IPS DF 4.7 (cell line): ENCODE data around the gene SIK3.

Source experiments
- DNase-seq: peaks from one replicate; pipeline ENCODE4 v3.0.0-alpha.2; 2013; ENCODE audit warnings: low spot score; ENCODE audit errors: extremely low read depth

SIK3 gene

DNA sequence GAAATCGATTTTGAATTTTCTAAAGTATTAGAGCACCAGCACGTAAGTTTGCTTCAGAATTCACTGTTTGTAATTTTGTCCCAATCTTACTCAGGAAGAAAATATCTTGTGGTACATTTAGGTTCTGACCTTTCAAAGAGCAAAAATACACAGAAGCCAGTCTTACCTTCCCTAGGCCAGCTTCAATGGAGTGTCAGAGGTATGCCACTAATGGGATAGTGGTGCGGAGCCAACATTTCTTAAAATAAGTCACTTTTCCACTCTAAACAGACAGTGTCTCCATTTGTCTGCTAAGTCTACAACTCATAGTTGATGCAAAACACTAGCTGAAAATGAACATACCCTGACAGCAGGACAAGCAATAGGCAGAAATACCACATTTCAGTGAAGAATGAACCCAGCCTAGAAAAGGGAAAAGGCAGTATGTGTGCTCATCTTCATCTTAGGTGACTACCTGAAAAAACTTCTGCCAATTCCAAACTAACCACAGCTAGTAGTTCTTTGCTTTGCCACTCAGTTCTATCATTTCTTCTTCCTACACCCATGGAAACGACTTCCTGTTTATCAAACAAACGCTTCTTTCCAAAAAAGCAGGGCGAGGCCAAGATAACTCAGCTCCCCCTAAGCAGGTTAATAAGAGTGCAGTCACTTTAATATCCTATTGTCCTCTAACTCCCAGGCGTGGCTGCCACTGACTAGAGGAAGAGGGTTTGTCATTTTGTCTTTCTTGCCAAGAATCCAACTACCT is 166.8 kb downstream of the SIK3 start:
- DNase-seq, result no peak

DNA sequence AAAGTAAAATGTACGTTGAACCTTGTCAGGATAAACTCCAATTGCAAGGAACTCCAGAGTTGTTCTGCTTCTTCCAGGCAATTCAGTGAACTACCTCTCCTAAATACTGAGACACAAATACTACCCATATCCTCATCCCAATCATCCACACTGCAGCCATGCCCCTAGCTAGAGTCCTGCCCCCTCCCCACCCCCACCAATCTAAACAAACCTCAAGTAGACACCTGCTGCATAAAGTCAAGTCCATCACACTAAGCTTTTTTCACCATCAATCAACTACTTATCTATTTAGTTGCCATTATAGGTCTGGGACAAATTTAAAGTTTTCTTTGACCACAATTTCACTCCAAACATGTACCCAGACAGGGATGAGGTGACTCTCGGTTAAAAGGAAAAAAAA is 167.6 kb downstream of the SIK3 start:
- DNase-seq, result no peak

DNA sequence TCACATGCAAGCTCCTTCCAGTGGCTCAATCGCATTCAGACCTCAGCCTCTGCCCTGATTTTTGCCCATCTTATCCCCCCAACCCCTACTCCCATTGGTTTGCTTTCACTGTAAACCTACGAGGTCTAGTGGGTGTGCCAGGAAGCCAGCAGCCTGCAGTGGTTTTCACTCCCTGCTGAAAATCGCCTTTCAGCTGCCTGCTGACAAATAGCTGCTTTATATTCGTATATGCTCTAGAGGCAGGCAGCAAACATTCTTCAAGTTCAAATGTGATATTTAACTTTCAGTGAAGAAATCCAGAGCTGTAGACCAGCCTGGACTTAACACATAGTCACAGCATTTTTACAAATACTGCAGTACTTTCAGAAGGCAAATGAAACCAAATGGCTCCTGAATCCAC is 168.1 kb downstream of the SIK3 start:
- DNase-seq, result no peak

DNA sequence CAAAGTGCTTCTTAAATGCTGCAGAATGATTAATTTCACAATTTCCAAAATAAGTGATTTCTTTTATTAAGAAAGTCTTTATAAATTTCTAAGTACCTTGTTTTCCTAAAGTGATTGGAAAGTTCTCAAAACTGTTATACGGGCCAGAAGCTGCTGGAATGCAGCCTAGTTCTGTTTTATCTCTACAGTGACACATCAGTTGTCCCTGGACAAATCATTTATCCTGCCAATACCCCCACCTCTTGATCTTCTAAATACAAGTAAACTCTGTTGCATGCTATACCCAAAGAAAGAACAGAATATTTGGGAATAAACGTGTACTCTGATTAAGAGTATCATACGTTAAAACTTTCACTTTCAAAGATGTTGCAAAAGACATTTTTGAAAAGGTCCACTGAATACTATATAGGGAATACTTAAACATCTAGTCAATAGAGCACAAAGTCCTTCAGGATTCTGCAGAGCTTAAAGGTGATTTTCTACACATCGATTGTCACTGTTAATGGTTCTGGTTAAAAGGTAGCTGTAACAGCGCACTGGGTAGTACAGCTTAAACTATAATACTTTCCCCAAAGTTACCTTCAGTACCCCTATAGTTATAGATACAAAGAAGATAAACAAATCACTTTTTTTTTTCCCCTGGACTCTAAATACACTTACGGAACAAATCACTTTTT is 168.7 kb downstream of the SIK3 start:
- no peak for DNase-seq

DNA sequence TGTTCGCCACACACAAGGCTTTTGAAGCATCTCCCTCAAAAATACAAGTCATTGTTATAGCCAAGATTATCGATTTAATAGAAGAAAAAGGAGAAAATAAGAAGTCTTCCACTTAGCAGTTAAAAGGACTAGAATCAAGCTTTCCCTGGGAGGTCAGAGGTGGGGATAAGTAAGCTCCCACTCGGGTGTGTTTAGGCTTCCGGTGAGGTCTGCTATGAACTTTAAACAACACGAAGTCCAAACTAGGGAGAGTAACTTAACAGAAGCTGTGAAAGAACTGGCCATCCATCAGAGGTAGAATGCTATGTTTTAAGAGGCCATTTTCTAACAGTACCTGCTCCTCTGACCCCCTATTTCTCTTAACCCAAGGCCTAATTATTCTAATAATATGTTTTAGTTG is 169.4 kb downstream of the SIK3 start:
- DNase-seq, result no peak

DNA sequence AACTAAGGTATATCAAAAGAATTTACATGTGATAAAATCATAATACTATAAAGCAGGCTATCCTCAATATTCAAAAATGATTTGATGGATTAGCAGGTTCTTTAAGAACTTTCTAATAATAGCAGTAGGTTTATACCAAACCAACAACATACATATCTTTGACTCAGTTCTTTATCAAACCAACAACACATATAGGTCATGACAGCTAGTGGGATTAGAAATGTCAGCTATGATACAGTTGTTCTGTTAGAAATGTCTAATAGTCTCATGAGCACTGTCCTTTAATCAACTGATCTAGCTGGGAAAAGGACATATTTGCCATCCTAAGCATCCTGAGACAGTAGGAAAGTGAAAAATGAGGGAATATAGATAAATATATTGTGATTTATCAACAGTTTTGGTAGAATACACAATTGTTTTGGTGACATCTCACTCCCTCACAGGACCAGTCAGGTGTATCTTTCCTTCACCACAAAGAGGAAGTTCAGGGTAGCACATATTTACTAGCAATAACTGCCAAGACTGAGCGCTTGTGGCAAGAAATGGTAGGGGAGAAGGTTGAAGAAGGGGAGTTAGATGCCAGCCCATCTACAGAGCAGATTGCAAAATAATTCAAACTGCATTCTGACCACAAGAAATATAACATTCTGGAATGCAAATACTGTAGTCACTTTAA is 170.0 kb downstream of the SIK3 start:
- DNase-seq, result no peak

DNA sequence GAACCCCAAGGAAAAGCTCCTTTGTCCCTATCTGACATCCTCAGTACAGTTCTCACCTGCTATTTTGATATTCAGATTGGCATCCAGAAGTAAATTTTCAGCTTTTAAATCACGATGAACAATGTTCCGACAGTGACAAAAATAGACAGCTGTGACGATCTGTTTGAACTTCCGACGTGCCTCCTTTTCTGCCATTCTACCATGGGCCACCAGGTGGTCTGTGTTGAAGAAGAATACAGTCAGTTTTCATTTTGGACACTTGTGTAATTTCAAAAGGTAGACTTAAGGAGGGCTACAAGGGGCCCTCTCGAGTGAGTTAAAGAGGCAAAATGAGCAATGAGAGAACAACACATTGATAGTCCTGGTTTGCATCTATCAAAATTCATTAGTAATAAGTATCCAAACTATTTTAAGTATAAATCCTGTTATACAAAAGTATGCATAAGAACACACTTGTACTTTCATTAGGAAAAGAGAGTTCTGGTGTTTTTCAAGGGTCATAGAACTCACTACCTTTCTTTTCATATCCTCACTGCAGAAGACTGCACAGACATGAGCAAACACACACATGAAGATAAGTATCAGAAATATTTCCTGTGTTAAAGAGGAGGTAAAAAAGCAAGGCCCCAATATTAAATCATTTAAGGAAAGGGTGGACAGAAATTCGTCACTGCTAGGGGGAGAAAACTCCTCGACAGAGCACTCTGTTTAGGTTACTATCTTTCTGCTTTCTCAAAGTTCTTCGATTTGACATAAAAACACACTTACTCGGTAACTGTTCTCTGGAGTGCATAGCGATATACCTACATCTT is 170.9 kb downstream of the SIK3 start:
- no peak for DNase-seq

DNA sequence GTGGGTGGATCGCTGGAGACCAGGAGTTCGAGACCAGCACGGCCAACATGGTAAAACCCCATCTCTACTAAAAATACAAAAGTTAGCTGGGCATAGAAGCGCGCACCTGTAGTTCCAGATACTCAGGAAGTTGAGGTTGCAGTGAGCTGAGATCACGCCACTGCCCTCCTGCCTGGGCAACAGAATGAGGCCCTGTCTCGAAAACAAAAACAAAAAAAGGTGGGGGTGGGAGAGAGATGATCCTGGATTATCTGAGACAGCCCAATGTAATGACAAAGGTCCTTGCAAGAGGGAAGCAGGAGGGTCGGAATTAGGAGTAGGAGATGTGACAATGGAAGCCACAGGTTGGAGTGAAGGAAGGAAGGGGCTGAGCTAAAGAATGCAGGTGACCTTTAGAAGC is 173.2 kb downstream of the SIK3 start:
- no peak for DNase-seq

DNA sequence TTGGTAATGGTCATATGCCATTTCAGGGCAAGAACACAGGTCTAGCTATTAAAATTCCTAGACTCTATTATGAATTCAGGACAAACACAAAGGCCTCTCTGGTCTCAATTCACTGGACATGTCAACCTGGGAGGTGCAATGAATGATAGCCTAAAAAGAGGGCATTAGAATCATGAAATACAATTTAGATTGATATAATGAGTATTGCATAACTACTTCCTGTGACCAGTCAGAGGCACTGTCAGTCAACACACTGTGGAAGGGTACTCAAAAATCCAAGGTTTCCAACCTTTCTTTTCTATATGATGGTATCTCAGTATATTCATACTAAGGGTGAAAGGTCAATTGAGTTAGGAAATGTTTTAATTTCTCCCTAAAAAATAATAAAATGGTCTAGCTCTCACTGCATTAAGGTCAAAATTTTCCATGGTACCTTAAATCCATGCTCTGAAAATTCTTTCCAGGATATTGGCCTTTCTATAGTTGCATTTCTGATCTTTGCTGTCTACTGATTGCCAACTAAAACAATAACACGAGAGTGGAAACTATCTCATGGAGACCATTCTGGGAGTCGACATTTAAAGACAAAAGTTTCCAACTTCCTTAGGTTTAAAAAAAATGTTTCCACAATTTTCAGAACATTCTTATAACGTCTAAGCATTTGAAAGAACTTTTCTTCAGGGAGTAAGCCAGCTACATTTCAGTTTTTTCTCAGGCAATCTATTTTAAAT is 179.1 kb downstream of the SIK3 start:
- no peak for DNase-seq

DNA sequence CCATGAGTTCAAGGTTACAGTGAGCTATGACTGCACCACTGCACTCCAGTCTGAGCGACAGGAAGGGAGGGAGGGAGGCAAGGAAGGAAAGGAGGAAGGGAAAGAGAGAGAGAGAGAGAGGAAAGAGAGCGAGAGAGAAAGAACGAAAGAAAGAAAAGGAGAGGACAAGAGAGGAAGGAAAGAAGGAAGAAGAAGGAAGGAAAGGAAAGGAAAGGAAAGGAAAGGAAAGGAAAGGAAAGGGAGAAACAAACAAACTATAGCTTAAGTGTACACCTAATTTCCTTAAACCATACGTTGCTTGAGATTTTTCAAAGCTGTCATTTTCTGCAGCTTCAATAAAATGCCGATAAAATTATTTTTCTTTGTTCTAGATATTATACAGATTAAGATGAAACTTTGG is 180.6 kb downstream of the SIK3 start:
- no peak for DNase-seq

DNA sequence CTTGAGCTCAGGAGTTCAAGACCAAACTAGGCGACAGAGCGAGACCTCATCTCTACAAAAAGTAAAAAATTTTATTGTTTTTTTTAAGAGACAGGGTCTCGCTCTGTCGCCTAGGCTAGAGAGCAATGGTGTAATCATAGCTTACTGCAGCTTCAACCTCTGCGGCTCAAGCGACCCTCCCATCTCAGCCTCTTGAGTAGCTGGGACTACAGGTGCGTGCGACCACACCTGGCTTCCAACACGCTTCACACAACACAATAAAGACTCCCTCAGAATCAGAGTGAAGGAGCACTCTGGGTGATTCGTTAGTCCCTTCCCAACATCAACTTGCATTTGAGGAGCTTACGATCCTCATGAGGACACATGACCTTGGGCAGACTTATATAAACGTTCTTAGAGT is 181.3 kb downstream of the SIK3 start:
- no peak for DNase-seq

DNA sequence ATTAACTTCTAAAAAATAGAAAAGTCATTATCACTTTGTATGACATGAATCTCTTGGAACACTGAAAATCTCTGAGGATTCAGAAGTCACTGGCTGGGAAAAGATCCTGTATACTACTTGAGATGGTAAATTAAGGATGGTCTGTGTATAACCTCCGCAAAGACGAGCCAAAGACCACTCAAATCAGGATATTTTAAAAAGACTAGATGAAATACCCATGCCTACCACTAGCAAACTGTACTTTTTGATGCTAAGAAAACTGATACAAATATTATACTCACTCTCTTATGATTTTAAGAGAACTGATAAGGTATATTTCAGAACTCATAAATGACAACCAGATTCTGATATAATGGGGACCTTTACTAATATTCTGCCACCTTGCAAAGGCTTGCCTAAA is 182.2 kb downstream of the SIK3 start:
- DNase-seq, result no peak

DNA sequence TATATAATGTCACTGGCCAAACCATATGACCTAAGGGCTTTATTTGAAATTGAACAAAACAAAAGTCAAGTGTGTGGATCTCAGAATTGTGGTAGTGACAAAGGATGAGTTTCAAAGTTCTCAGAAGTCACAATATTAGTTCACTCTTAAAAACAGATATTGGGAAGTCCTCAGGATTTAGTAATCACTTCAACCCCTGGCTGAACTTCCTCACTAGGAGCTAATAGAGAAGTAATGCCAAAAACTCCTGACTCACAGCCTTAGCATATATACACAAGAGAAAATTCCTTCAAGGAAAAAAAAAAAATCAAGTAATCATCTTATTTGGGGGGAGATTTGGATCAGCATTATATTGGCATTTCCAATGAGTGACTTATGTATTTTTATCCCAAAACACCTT is 185.2 kb downstream of the SIK3 start:
- no peak for DNase-seq

DNA sequence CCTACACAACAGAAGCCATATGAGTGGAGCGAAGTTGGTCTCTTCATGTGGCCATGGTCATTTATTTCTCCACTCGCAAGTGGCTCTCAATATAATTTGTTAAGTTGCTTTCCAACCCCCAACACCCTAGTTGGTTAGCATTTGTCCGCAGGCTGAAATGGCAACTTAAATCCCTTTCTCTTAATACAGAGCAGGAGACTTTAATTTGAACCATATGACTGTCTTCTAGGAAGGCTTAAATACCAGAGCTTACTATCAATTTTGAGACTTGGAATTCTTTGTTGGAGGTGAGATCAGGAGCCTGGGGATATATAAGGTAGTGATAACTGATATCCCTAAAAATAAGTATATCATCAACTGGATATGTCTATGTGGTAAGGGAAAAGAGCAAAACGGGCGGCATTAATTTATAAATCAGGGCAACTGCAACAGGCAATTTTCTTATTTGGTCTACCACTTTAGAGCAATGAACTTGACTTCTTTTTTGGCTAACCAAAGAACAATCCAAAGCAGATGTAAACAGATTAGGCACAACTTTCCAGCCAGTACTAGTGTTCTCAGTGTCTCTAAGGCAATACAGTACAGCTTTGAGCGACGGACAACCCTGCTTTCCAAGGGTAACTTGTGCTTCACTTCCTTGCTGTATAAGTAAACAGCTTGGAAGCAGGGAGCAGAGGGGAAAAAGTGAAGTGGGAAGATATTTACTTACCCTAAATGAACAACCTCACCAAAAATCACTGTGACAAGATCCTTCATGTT is 186.1 kb downstream of the SIK3 start:
- DNase-seq, result no peak

DNA sequence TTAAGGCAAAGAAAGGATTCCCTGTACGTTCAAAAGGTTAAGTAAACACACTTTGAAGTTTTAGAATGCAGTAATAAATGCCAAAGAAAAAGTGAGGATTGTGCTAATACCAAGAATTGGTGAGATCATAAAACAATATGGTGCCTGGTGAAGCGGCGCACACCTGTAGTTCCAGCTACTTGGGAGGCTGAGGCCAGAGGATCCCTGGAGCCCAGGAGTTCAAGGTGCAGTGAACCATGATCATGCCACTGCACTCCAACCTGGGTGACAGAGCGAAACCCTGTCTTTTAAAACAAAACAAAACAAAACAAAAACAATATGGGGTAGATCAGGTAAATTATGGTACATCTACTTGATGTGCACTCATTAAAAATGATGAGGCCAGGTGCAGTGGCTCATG is 187.4 kb downstream of the SIK3 start:
- DNase-seq, result no peak

DNA sequence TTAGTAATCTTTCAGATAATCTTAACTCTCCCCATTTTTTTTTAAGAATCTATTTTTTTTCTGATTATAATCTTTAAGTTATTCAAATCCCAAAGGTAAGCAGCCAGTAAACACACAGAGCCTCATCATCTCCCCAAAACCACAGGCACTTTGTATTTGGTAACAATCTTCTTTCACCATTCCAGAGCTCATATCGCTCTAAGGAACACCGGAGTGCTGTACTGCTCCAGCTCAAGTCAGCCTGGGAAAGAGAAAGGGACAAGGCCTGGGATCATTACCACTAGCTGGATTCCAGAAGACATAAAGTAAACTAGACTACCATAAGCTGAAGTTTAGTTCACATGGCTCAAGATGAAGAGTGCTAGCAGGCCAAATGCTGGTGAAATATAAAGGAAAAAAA is 187.8 kb downstream of the SIK3 start:
- DNase-seq, result no peak

DNA sequence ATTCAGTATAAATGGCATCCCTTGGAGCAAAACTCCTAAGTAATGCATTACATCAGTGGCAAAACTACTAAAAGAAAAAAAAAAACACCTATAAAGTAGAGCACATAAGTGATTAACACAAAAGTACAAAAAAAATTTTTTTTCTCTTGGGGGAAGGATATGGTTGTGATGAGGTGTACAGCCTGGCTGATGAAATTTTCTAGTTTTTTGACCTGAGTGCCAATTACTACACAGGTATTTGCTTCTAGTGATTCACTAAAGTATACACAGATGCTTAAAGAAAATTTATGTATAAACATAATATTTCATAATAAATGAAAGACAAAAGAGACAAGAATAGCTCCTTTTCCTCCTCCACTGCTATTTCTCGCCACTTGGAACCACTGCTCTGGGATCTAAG is 189.0 kb downstream of the SIK3 start:
- no peak for DNase-seq

DNA sequence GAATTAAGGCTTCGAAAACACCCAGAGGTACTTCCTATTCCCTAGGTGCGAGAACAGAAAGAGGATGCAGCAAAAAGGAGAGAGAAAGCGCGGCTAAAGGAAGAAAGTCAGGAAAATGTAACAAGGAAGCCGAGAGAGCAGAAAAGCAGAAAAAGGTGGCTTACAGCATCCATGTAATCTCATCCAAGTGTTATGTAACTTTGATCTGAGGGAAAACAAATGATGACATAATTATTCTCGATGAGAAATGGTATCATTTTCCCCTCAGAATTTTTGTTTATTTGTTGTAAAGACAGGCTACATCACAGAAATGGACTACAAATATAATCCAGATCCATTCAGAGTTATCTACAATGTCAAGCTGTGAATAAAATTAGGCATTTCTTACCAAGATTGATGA is 191.7 kb downstream of the SIK3 start:
- no peak for DNase-seq

DNA sequence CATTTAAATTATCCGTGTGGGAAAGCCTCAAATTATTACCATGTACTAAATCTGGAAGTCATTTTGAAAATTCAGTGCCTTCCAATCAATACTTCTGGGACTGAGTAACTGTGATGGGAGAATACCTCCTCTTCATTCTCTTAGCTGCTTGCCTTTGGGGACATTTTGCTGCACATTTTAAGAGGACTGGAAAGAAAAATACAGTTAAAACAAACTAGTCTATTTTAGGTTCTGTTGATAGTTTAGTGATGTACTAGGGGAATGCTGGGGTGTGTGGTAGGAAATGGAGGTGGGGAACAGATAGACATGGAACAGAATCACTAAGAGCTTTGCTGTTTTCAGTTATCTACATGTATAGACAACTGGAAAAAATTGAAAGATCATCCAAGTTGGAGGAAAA is 195.1 kb downstream of the SIK3 start:
- DNase-seq, result no peak

DNA sequence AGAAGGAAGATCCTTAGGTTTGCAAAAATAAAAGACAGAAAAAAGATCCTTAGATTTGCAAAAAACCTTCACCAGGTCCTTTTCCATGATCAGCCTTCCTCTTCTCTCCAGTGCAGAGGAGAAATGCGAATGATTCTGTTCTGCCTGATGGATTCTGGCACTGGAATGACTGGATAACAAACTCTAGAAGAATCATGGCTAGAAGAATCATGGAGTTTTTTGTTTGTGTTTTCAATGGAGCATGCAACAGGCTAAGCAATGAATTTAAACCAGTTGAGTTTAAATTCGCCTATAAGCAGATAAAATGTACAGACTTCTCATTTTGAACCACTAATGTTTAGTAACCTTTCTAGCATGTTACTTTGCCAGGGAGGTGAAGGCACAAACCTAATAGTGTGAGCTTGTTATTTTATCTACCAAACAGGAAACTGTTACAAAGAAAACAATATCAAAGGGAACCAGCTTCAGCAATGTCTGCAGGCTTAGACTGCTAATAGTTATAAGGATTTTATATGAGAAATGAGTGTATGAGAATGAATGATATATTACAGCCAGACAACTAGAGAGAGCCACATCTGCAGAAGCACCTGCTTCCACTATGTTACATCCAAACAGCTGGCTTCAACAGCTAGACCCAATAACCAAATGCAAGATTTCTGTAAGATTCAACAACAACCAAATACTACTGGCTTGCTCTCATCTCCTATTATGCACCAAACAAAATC is 196.1 kb downstream of the SIK3 start:
- DNase-seq, result no peak
